Hepatocyte (in vitro differentiated cells): ENCODE data around the gene TLNRD1. TPM values are rescaled to one million over a fixed set of nuclear protein-coding genes. Genes with fewer than 3 reads are reported as not detected.

Source experiments
- DNase-seq: peaks from one replicate; pipeline ENCODE4 v3.0.0-alpha.2; 2016; ENCODE audit warnings: low spot score
- H2AFZ ChIP-seq: fragments of 200-600 bp; sonication (generic); 2 replicates; pipeline ENCODE4 v1.6.0; 2016; ENCODE audit warnings: antibody characterized with exemption, mild to moderate bottlenecking
- H3K27ac ChIP-seq: fragments of 200-600 bp; sonication (generic); 2 replicates; pipeline ENCODE4 v1.5.1; 2016; ENCODE audit warnings: mild to moderate bottlenecking
- H3K27me3 ChIP-seq: fragments of 200-600 bp; sonication (generic); 2 replicates; pipeline ENCODE4 v1.6.1; 2016
- H3K36me3 ChIP-seq: fragments of 200-600 bp; sonication (generic); replicated peaks from 2 replicates; pipeline ENCODE4 v1.5.1; 2016; ENCODE audit warnings: low read depth; ENCODE audit not compliant: insufficient read depth
- H3K4me1 ChIP-seq: fragments of 200-600 bp; sonication (generic); 2 replicates; pipeline ENCODE4 v1.5.1; 2016; ENCODE audit warnings: mild to moderate bottlenecking, moderate library complexity; ENCODE audit not compliant: insufficient read depth
- H3K4me2 ChIP-seq: fragments of 200-600 bp; sonication (generic); 2 replicates; pipeline ENCODE4 v1.6.0; 2016
- H3K4me3 ChIP-seq: fragments of 200-600 bp; sonication (generic); 2 replicates; pipeline ENCODE4 v1.5.1; 2016; ENCODE audit warnings: mild to moderate bottlenecking
- H3K79me2 ChIP-seq: fragments of 200-600 bp; sonication (generic); 2 replicates; pipeline ENCODE4 v1.6.0; 2017; ENCODE audit warnings: mild to moderate bottlenecking
- H3K9me2 ChIP-seq: fragments of 200-600 bp; sonication (generic); replicated peaks from 2 replicates; pipeline ENCODE4 v1.6.0; 2017; ENCODE audit warnings: mild to moderate bottlenecking; ENCODE audit not compliant: insufficient read depth
- H3K9me3 ChIP-seq: fragments of 200-600 bp; sonication (generic); 2 replicates; pipeline ENCODE4 v1.5.1; 2016; ENCODE audit warnings: low read depth, mild to moderate bottlenecking
- H4K20me1 ChIP-seq: fragments of 200-600 bp; sonication (generic); 2 replicates; pipeline ENCODE4 v1.6.0; 2016; ENCODE audit warnings: mild to moderate bottlenecking; ENCODE audit not compliant: insufficient read depth, poor library complexity, severe bottlenecking
- CTCF ChIP-seq: fragments of 200-600 bp; sonication (generic); IDR thresholded peaks from 2 replicates; pipeline ENCODE4 v1.5.1; 2016; ENCODE audit warnings: antibody characterized with exemption, mild to moderate bottlenecking; ENCODE audit not compliant: poor library complexity
- EZH2 ChIP-seq: fragments of 200-600 bp; sonication (generic); IDR thresholded peaks from 2 replicates; pipeline ENCODE4 v1.6.1; 2016; ENCODE audit warnings: antibody characterized with exemption, mild to moderate bottlenecking, borderline replicate concordance
- EZH2phosphoT487 ChIP-seq: fragments of 200-600 bp; sonication (generic); IDR thresholded peaks from one replicate; pipeline ENCODE4 v1.6.1; 2018; ENCODE audit warnings: antibody characterized with exemption, mild to moderate bottlenecking, low read depth, moderate library complexity; ENCODE audit not compliant: unreplicated experiment, severe bottlenecking
- WGBS: methylation state at CpG from one replicate; pipeline ENCODE4 v1.1.6; 2016; ENCODE audit warnings: low lambda C conversion rate; ENCODE audit errors: missing lambda C conversion rate; 5-methylcytosine and 5-hydroxymethylcytosine counted together
- polyA plus RNA-seq: library from polyadenylated mRNA; unstranded; fragments of >200 nt; fragmentation: Nextera tagmentation; extraction: Ambion mirVana; gene quantifications from 2 replicates; pipeline ENCODE4 v1.2.1, GENCODE V29; 2016
- total RNA-seq: library from RNA; depleted of rRNA; stranded (reverse); fragments of >200 nt; gene quantifications from 2 replicates; pipeline ENCODE4 v1.2.3, GENCODE V29; 2014

TLNRD1 gene
- total and polyA plus RNA-seq, 2 experiments from 2014 or later = 10.3 to 15.6 TPM

- H3K79me2 ChIP-seq = no peaks in the 10 kb centered on the region
- whole genome bisulfite sequencing = 87% methylated on average over 2 of the region's 2 CpGs
Observed at GRCh38 chr15:81018197-81018596, 17.5 kb downstream of the TLNRD1 start.

GRCh38 chr15:81021321-81021720 lies 20.6 kb downstream of the TLNRD1 start:
- Histone ChIP-seq H2AFZ (no peak overlapping the region), H3K4me1 (peaks cover 11% of the 10 kb centered on the region), H3K9me2 (no peaks in the 10 kb centered on the region), H3K4me3 (no peak overlapping the region), H4K20me1 (no peaks in the 10 kb centered on the region), H3K79me2 (no peaks in the 10 kb centered on the region), H3K9me3 (no peaks in the 10 kb centered on the region), H3K27me3 (no peaks in the 10 kb centered on the region), H3K27ac (no peak overlapping the region), H3K36me3 (no peaks in the 10 kb centered on the region), H3K4me2 (no peak overlapping the region)
- no peak for TF ChIP-seq CTCF
- TF ChIP-seq EZH2phosphoT487 = no peak
- TF ChIP-seq EZH2 = no peak
- no peak for DNase-seq
- WGBS = 62% methylated on average over 7 of the region's 7 CpGs

More at GRCh38 chr15:81018197-81018596, 17.5 kb downstream of the TLNRD1 start:
- no peak overlapping the region for H3K4me3 ChIP-seq
- no peak overlapping the region for H2AFZ ChIP-seq
- H3K4me1 ChIP-seq = no peaks in the 10 kb centered on the region
- H3K9me3 ChIP-seq = no peaks in the 10 kb centered on the region
- H3K27ac ChIP-seq = no peak overlapping the region
- no peaks in the 10 kb centered on the region for H3K36me3 ChIP-seq
- H4K20me1 ChIP-seq = no peaks in the 10 kb centered on the region
- no peaks in the 10 kb centered on the region for H3K27me3 ChIP-seq
- H3K4me2 ChIP-seq = no peak overlapping the region
- no peaks in the 10 kb centered on the region for H3K9me2 ChIP-seq
- DNase-seq = no peak
- TF ChIP-seq EZH2 = no peak
- no peak for TF ChIP-seq EZH2phosphoT487
- no peak for TF ChIP-seq CTCF

DNA sequence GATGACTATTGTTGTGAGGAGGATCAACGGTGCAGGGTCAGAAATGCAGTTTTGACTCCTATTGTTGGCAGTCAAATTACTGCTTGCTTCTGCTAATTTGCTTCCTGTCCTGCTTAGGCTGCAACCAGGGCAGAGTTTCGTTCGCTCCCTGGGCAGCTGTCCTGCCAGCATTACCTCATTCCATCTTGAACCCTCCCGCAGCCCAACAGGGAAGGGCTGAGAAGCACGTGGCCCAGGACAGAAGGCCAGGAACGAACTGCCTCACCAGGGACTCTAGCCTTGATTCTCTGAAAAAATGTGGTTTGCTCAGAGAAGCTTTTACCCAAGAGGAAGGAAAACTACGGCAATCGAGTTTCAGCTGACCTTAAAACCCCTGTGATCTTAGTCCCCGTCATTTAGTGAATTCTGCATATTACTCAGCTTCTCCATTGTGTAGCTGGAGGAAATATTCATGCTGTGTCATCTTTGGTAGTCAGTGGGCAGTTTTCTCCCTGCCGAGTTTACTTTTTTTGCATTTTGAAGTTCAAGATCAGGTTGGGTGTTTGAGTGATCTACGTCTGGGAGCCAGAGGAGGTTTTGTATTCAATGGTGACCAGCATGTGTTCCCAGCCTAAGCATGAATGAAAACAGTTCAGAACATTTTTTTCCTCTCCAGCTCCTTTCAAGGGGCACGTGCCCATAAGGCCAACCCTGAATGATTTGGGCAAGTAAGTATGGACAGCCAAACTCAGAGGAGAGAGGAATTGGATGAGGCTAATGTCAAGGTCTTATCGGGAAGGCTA lies 23.0 kb downstream of the TLNRD1 start:
- Histone ChIP-seq H3K4me3 (no peak overlapping the region), H2AFZ (peak overlapping the region; percentile 26), H3K79me2 (no peaks in the 10 kb centered on the region), H3K4me1 (peaks cover 11% of the 10 kb centered on the region), H3K27ac (peak overlapping the region; percentile 44), H3K9me3 (no peaks in the 10 kb centered on the region), H3K4me2 (peak overlapping the region; percentile 59), H3K9me2 (no peaks in the 10 kb centered on the region), H4K20me1 (no peaks in the 10 kb centered on the region), H3K36me3 (no peaks in the 10 kb centered on the region), H3K27me3 (no peaks in the 10 kb centered on the region)
- DNase-seq = no peak
- WGBS = 77% methylated on average over 13 of the region's 13 CpGs
- TF ChIP-seq EZH2 (no peak), CTCF (no peak), EZH2phosphoT487 (no peak)
